Measurements from ENCODE around the gene DOCK7. TPM values are rescaled to one million over a fixed set of nuclear protein-coding genes. Genes with fewer than 3 reads are reported as not detected.
"Not testable (repeated sequence)": the region's sequence is repeated elsewhere in the genome, so short reads cannot be mapped to it uniquely, and the experiment has no call there.

Gene DOCK7
- total RNA-seq, 1 donor = 110 TPM

- no peak for TF ChIP-seq CTCF (IDR thresholded peaks at IDR 0.05; ENCODE audit: insufficient read depth, low read length)
- no peak overlapping the region for H3K4me3 ChIP-seq (ENCODE audit: low read depth, low read length)
- no peak for DNase-seq (ENCODE audit: low read depth)
Observed at GRCh38 chr1:62613325-62613727, 74.9 kb downstream of the DOCK7 start.

GRCh38 chr1:62612770-62613169 lies 75.4 kb downstream of the DOCK7 start:
- no peak for DNase-seq (ENCODE audit: low read depth)
- H3K4me3 ChIP-seq (ENCODE audit: low read depth, low read length) = no peak overlapping the region
- no peak for TF ChIP-seq CTCF (IDR thresholded peaks at IDR 0.05; ENCODE audit: insufficient read depth, low read length)

GRCh38 chr1:62610588-62610987 lies 77.6 kb downstream of the DOCK7 start:
- H3K4me3 ChIP-seq (ENCODE audit: low read depth, low read length); DNase-seq (ENCODE audit: low read depth): not testable (repeated sequence)

- H3K4me3 ChIP-seq (ENCODE audit: low read depth, low read length) = no peak overlapping the region
- no peak for DNase-seq (ENCODE audit: low read depth)
Observed at GRCh38 chr1:62608905-62609304, 79.3 kb downstream of the DOCK7 start.

GRCh38 chr1:62601457-62601856 lies 86.7 kb downstream of the DOCK7 start:
- no peak for DNase-seq (ENCODE audit: low read depth)
- no peak overlapping the region for H3K4me3 ChIP-seq (ENCODE audit: low read depth, low read length)
- no peak for TF ChIP-seq CTCF (IDR thresholded peaks at IDR 0.05; ENCODE audit: insufficient read depth, low read length)

More at GRCh38 chr1:62608905-62609304, 79.3 kb downstream of the DOCK7 start:
- no peak for TF ChIP-seq CTCF (IDR thresholded peaks at IDR 0.05; ENCODE audit: insufficient read depth, low read length)

GRCh38 chr1:62599044-62599443 lies 89.1 kb downstream of the DOCK7 start:
- H3K4me3 ChIP-seq (ENCODE audit: low read depth, low read length) = no peak overlapping the region
- DNase-seq (ENCODE audit: low read depth) = no peak
- no peak for TF ChIP-seq CTCF (IDR thresholded peaks at IDR 0.05; ENCODE audit: insufficient read depth, low read length)

GRCh38 chr1:62597281-62597680 lies 90.9 kb downstream of the DOCK7 start, which contains the start of gene ANGPTL3:
TSS of gene ANGPTL3 (plus strand) at chr1:62597520. CDS start at chr1:62597567, 47 bp downstream.
- no peak for DNase-seq (ENCODE audit: low read depth)
- TF ChIP-seq CTCF (IDR thresholded peaks at IDR 0.05; ENCODE audit: insufficient read depth, low read length) = no peak
- H3K4me3 ChIP-seq (ENCODE audit: low read depth, low read length) = no peak within 1 kb of the TSS
